ENCODE data around the gene NECTIN2.
"Not testable (repeated sequence)": the region's sequence is repeated elsewhere in the genome, so short reads cannot be mapped to it uniquely, and the experiment has no call there.

NECTIN2 gene

GRCh38 chr19:44908074-44908835 is 62.2 kb downstream of the NECTIN2 start:
- no peak for DNase-seq (ENCODE audit: low read depth in 2 of 2)

- DNase-seq (ENCODE audit: low read depth in 2 of 2) = no peak
These were observed 62.8 kb downstream of the NECTIN2 start for GRCh38 chr19:44908836-44909261.

- no peak for DNase-seq (ENCODE audit: low read depth in 2 of 2)
These were observed 63.7 kb downstream of the NECTIN2 start for GRCh38 chr19:44909775-44910174.

GRCh38 chr19:44911896-44912295 is 65.8 kb downstream of the NECTIN2 start:
- DNase-seq (ENCODE audit: low read depth in 2 of 2) = not testable (repeated sequence)

- DNase-seq (ENCODE audit: low read depth in 2 of 2) = no peak
These were observed 66.8 kb downstream of the NECTIN2 start for GRCh38 chr19:44912854-44913253.

GRCh38 chr19:44913512-44914432 is 67.7 kb downstream of the NECTIN2 start:
- DNase-seq (ENCODE audit: low read depth in 2 of 2) = not testable (repeated sequence)

GRCh38 chr19:44914433-44915206 is 68.5 kb downstream of the NECTIN2 start, which contains the start of gene APOC1:
Gene APOC1, plus strand, starts transcription at chr19:44914608. Its CDS starts 284 bp downstream, at chr19:44914892.
- DNase-seq (ENCODE audit: low read depth in 2 of 2) = peak; percentile 61 to 67

GRCh38 chr19:44924243-44924725 is 78.2 kb downstream of the NECTIN2 start:
- no peak for DNase-seq (ENCODE audit: low read depth in 2 of 2)

- no peak for DNase-seq (ENCODE audit: low read depth in 2 of 2)
These were observed 79.2 kb downstream of the NECTIN2 start for GRCh38 chr19:44925114-44925891.

GRCh38 chr19:44926245-44927077 is 80.4 kb downstream of the NECTIN2 start:
- DNase-seq (ENCODE audit: low read depth in 2 of 2) = not testable (repeated sequence)

GRCh38 chr19:44927746-44928145 is 81.6 kb downstream of the NECTIN2 start:
- no peak for DNase-seq (ENCODE audit: low read depth in 2 of 2)

GRCh38 chr19:44930088-44930487 is 84.0 kb downstream of the NECTIN2 start:
- DNase-seq (ENCODE audit: low read depth in 2 of 2) = no peak

- DNase-seq (ENCODE audit: low read depth in 2 of 2) = no peak
These were observed 85.4 kb downstream of the NECTIN2 start for GRCh38 chr19:44931541-44931940.
